Activated T-cell treated with anti-CD3 and anti-CD28 coated beads, Interleukin-2, amount 50 U/mL, for 48 hours (primary cell): ENCODE data around the gene GABRR1.
A peak's percentile ranks its signal among the peaks of the same experiment; 100 is the strongest.
"Not testable (repeated sequence)": the region's sequence is repeated elsewhere in the genome, so short reads cannot be mapped to it uniquely, and the experiment has no call there.

Source experiments
- DNase-seq, 2 experiments: peaks; one replicate each; pipeline ENCODE4 v3.0.0-alpha.2; 2020

GABRR1 gene

GRCh38 chr6:89148016-89148750, 69.0 kb downstream of the GABRR1 start:
- DNase-seq = peak; percentile 57 to 67

GRCh38 chr6:89146718-89147700, 70.1 kb downstream of the GABRR1 start:
- DNase-seq = peak; percentile 66 to 69

- DNase-seq = peak; percentile 75 to 82
Observed at GRCh38 chr6:89145956-89146717, 71.0 kb downstream of the GABRR1 start, which contains the start of gene PM20D2. PM20D2 (plus strand) TSS chr6:89146055; CDS start chr6:89146145, 90 bp downstream.

GRCh38 chr6:89145091-89145955, 71.8 kb downstream of the GABRR1 start:
- no peak for DNase-seq

- DNase-seq = no peak
Observed at GRCh38 chr6:89144354-89144906, 72.7 kb downstream of the GABRR1 start.

DNA sequence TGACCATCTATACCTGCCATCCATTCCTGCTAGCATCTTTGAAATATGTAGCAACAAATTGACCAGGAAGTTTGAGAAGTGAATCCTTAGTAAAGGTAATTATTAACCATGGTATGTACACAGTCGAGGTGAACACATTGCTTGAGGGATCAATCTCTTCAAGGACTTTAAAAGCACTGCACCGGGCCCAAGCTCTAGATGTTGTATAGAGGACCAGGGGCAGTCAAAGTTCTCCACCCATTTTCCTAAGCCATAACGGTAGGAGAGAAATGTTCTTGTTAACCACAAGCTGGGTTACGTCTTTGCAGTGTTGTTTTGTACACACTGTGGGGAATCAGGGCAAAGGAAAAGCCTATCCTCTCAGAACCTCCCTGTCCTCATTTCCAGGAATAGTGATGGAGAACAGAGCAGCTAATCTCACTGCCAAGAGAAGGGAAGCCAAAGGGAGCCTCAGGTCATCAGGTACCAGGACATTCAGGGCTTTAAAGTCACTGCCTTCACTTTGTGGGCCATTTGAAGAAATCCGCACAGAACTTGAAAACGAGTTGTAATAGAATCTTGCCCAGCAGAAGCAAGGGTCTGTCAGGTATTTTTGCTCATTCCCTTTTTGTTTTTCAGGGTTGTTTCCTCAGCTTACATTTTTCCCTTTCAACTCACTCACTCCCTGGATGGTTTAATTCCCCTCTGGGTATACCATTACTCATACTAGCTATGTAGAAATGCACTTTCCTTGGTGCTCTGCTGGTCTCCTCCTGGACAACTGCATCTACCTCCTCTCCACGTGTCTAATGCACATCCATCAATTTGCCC, 76.6 kb downstream of the GABRR1 start:
- no peak for DNase-seq

- no peak for DNase-seq
Observed at GRCh38 chr6:89139509-89140346, 77.4 kb downstream of the GABRR1 start.

DNA sequence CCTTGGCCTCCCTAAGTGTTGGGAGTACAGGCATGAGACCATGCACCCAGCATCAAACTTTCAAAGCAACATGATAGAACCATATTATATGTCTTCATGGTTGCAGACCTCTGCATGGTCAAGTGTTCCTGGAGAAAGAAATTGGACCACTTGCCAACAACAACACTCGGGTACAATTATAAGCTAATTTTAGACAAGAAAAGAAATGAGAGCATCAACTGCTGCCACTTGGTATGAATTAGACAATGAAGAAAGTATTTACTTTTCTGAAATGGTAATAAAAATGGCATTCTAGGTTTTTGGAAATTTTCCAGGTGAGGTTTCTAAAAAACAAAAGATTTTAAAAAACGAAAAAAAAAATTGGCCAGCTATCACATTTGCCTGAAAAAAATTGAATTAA, 79.0 kb downstream of the GABRR1 start:
- no peak for DNase-seq

- DNase-seq = no peak
Observed at GRCh38 chr6:89134723-89135122, 82.4 kb downstream of the GABRR1 start.

GRCh38 chr6:89133981-89134380, 83.2 kb downstream of the GABRR1 start:
- no peak for DNase-seq

DNA sequence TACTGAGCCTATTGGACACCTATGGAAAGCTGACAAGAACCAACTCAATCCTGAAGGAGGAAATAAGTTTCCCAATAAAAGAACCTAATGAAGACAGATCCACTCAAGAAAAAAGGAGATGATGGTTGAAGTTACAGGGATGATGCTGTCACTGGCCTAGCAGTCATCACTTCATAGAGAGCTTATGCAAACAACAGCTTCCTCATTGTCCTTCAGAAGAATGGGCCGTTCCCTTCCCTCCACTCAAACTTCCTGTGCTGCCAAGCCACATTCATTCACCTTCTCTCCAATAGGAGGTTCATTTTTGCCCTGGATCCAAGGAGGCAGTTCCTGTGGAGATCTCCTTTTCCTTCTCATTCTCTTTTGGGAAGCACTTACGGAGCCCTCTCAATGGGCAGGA, 85.1 kb downstream of the GABRR1 start:
- DNase-seq = no peak

- DNase-seq = no peak
Observed at GRCh38 chr6:89131599-89131998, 85.6 kb downstream of the GABRR1 start.

DNA sequence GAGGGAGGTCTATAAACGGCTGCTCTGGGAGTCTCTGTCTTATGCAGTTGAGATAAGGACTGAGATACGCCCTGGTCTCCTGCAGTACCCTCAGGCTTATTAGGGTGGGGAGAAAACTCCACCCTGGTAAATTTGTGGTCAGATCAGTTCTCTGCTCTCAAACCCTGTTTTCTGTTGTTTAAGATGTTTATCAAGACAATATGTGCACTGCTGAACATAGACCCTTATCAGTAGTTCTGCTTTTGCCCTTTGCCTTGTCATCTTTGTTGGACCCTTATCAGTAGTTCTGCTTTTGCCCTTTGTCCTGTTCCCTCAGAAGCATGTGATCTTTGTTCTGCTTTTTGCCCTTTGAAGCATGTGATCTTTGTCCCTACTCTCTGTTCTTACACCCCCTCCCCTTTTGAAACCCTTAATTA, 88.9 kb downstream of the GABRR1 start:
- DNase-seq = not testable (repeated sequence)
